ENCODE measurements around the gene CXCR3. TPM values are rescaled to one million over a fixed set of nuclear protein-coding genes. Genes with fewer than 3 reads are reported as not detected.
A peak's percentile ranks its signal among the peaks of the same experiment; 100 is the strongest.

CXCR3 gene
- total and polyA plus RNA-seq, 12 donors, result 0.20 to 1.6 (median 0.39) TPM; not detected in 4

DNA sequence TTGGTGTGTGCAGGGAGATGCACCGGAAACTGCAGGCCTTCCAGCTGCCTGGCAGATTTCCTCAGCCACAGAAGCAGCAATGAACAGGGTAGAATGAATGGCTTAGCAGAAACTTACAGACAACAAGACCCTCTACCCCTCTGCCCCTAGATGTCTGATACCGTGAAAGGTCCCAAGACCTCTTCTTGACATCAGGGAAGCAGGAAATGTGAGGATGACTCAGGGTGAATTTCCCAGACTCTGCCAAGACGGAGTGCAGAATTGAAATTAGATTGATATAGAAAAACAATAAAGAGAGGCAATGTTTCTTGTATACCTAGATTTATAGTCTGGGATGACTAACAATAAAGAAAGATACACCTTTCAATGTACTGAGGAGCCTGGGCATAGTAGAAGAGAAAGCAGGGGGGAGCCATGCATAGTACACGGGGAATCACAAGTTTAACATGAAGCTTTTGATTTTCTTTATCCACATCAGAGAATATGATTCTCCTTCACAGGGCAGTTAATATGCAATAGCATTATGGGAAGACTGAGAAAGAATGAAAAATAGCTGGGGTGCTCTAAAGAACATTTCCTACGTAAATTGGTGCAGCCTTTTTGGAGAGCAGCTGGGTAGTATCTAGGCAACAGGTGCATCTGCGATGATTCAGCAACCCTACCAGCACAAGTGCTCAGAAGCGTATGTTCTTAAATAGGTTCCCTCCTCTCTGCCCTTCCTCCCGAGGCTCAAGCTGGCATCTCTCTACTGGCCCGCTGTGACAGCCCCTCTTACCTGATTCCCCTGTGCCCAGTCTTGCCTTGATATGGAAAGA, 18.3 kb upstream of the CXCR3 start:
- Histone ChIP-seq H3K9me3 (replicated peaks in 1 of 3) (no peaks in the 10 kb centered on the region), H3K27me3 (no peaks in the 10 kb centered on the region), H3K4me1 (replicated peaks in 1 of 2) (no peaks in the 10 kb centered on the region), H3K27ac (no peak overlapping the region), H3K4me3 (no peak overlapping the region), H3K36me3 (replicated peaks in 1 of 2) (no peaks in the 10 kb centered on the region)
- TF ChIP-seq, protein P1, sequence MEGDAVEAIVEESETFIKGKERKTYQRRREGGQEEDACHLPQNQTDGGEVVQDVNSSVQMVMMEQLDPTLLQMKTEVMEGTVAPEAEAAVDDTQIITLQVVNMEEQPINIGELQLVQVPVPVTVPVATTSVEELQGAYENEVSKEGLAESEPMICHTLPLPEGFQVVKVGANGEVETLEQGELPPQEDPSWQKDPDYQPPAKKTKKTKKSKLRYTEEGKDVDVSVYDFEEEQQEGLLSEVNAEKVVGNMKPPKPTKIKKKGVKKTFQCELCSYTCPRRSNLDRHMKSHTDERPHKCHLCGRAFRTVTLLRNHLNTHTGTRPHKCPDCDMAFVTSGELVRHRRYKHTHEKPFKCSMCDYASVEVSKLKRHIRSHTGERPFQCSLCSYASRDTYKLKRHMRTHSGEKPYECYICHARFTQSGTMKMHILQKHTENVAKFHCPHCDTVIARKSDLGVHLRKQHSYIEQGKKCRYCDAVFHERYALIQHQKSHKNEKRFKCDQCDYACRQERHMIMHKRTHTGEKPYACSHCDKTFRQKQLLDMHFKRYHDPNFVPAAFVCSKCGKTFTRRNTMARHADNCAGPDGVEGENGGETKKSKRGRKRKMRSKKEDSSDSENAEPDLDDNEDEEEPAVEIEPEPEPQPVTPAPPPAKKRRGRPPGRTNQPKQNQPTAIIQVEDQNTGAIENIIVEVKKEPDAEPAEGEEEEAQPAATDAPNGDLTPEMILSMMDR (IDR thresholded peaks at IDR 0.05), result no peak
- TF ChIP-seq POLR2A (IDR thresholded peaks at IDR 0.05), result no peak
- peak in 1 of 7 donors; percentile 64 for DNase-seq
- intact Hi-C loops (cut with DNase I), result no loop called here
- WGBS, 4 donors, result 66 to 77% (median 75%) methylated on average over 6 to 9 of the region's 9 CpGs

DNA sequence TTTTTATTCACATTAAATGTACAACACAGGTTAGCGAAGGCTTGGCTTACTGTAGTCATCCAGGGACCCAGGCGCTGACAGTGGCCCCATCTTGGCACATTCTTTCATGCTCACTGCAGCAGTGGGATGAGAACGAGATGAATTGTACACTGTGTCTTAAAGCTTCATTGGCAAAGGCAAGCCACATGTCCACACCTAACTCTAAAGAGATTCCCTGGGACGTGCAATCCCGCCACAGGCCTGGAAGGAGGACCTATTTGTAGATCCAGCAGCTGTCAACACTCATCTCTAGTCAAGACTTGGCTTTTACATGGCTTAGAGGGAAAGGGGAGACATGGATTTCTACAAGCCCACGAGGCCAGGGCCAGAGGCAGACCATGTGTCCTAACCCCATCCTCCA, 16.1 kb upstream of the CXCR3 start:
- no peaks in the 10 kb centered on the region for H3K9me3 ChIP-seq (replicated peaks in 1 of 3)
- intact Hi-C loops (cut with DNase I), result no loop called here
- no peaks in the 10 kb centered on the region for H3K36me3 ChIP-seq (replicated peaks in 1 of 2)
- no peak overlapping the region for H3K4me3 ChIP-seq
- no peaks in the 10 kb centered on the region for H3K27me3 ChIP-seq
- no peak for TF ChIP-seq POLR2A (IDR thresholded peaks at IDR 0.05)
- TF ChIP-seq, protein P1 (IDR thresholded peaks at IDR 0.05), result no peak
- no peak overlapping the region for H3K27ac ChIP-seq
- DNase-seq, result no peak
- 63 to 92% (median 83%) methylated on average over 3 to 6 of the region's 6 CpGs for WGBS, 4 donors
- no peaks in the 10 kb centered on the region for H3K4me1 ChIP-seq (replicated peaks in 1 of 2)

DNA sequence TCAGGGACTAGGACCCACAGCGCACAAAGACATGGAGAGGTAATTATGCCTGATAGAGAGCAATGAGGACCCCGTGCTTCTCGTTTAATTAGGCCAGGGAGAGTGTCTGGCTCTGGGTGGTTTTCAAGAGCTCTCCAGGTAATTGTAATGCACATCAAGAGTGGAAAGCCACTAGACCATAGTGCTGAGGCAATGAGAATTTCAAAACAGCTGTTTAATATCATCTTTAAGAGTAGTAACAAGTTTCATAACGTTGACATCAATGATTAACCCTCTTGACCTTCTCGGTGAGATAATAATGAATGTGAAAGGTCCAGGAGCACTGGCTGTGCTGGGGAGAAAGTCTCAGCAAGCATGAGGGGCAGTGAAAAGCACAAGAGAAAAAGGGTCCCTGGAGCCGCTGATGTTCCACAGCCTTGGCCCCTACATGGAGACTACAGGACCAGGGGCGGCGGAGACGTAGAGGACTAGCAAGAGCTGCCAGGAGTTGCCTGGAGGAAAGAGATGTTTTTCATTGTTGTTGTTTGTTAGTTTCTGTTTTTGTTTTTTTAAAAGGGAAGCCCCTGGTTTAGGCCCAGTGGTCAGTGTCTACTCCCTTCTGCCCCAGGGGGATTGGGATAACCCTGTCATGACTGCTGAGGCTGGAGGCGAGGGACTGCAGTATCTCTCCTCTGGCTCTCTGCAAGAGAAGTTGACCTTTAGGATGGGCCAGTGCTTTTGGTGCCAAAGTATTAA, 14.8 kb upstream of the CXCR3 start:
- H3K4me3 ChIP-seq, result no peak overlapping the region

DNA sequence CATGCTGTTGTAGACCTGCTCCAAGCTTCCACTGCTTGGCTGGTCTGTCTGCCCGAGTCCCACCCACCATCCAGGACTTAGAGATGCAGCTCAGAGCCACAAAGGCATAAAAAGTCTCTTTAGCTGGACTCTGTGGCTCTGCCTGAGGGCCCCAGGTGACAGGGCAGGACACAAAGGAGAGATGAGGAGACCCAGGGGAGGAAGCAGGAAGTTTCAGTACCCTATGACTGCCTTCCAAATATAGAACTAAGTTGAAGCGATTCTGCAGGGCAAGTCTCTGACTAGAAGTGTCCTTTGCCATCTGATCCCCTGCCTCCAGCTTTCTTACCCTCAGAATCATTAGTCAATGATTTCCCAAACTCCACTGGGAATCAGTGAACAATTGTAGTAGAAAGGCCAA, 11.2 kb upstream of the CXCR3 start:
- no peak overlapping the region for H3K27ac ChIP-seq
- peaks cover 6% of the 10 kb centered on the region for H3K27me3 ChIP-seq
- no peaks in the 10 kb centered on the region for H3K9me3 ChIP-seq (replicated peaks in 1 of 3)
- WGBS, 4 donors, result 73 to 100% (median 87%) methylated on average over 1 to 2 of the region's 2 CpGs
- DNase-seq, result no peak
- intact Hi-C loops (cut with DNase I), result no loop called here
- no peaks in the 10 kb centered on the region for H3K4me1 ChIP-seq (replicated peaks in 1 of 2)
- no peak overlapping the region for H3K4me3 ChIP-seq
- no peaks in the 10 kb centered on the region for H3K36me3 ChIP-seq (replicated peaks in 1 of 2)
- TF ChIP-seq POLR2A (IDR thresholded peaks at IDR 0.05), result no peak
- TF ChIP-seq, protein P1 (IDR thresholded peaks at IDR 0.05), result no peak

More for the DNA sequence above, 14.8 kb upstream of the CXCR3 start:
- Histone ChIP-seq H3K27ac (no peak overlapping the region), H3K4me1 (replicated peaks in 1 of 2) (no peaks in the 10 kb centered on the region), H3K36me3 (replicated peaks in 1 of 2) (no peaks in the 10 kb centered on the region), H3K9me3 (replicated peaks in 1 of 3) (no peaks in the 10 kb centered on the region), H3K27me3 (no peaks in the 10 kb centered on the region)
- no peak for DNase-seq
- intact Hi-C loops (cut with DNase I), result no loop called here
- TF ChIP-seq, protein P1 (IDR thresholded peaks at IDR 0.05), result no peak
- no peak for TF ChIP-seq POLR2A (IDR thresholded peaks at IDR 0.05)
- 72 to 81% (median 74%) methylated on average over 10 of the region's 10 CpGs for WGBS, 4 donors

Data from adrenal gland (tissue), 12 donors.